Activated T-helper 2 cell treated with anti-CD3 and anti-CD28 coated beads, Interferon-gamma antibody, Interleukin-2, Interleukin-4, amounts not matched to agents 10 μg/mL and 5 μg/mL and 100 μg/mL, durations not matched to agents 14 hours and 24 hours and 36 hours (primary cell): Measurements from ENCODE around the gene GBP3. TPM values are rescaled to one million over a fixed set of nuclear protein-coding genes. Genes with fewer than 3 reads are reported as not detected.

Experiments
- total RNA-seq: library from RNA; stranded (reverse); gene quantifications from 2 replicates; pipeline ENCODE4 v1.2.3, GENCODE V29; 2022

Gene GBP3
- total RNA-seq, 1 donor from 2014 or later: 6.4 TPM

Other genes with a start within 250 kb of the GBP3 start
- 37.6 and 42.2 TPM in 2 replicates for gene GTF2B, start 131.3 kb downstream of the GBP3 start, total RNA-seq
- 32.6 and 33.9 TPM in 2 replicates for gene KYAT3, start 30.2 kb downstream of the GBP3 start, total RNA-seq
- gene RBMXL1, start 30.2 kb downstream of the GBP3 start, total RNA-seq: 27.8 and 28.7 TPM in 2 replicates
- gene GBP1, start 42.3 kb upstream of the GBP3 start, total RNA-seq: 35.3 and 40.0 TPM in 2 replicates
- 71.9 and 74.1 TPM in 2 replicates for gene GBP2, start 103.2 kb upstream of the GBP3 start, total RNA-seq
- gene GBP7, start 153.1 kb upstream of the GBP3 start, total RNA-seq: not detected in 2 replicates
- 13.9 and 14.3 TPM in 2 replicates for gene GBP4, start 176.1 kb upstream of the GBP3 start, total RNA-seq
- 34.3 TPM in 2 replicates for gene GBP5, start 250.0 kb upstream of the GBP3 start, total RNA-seq